ENCODE results near the gene TMEM191C. TPM values are rescaled to one million over a fixed set of nuclear protein-coding genes. Genes with fewer than 3 reads are reported as not detected.

Gene TMEM191C
- total RNA-seq, 4 donors from 2014 or later = 0.83 to 14.5 (median 4.0) TPM

DNA sequence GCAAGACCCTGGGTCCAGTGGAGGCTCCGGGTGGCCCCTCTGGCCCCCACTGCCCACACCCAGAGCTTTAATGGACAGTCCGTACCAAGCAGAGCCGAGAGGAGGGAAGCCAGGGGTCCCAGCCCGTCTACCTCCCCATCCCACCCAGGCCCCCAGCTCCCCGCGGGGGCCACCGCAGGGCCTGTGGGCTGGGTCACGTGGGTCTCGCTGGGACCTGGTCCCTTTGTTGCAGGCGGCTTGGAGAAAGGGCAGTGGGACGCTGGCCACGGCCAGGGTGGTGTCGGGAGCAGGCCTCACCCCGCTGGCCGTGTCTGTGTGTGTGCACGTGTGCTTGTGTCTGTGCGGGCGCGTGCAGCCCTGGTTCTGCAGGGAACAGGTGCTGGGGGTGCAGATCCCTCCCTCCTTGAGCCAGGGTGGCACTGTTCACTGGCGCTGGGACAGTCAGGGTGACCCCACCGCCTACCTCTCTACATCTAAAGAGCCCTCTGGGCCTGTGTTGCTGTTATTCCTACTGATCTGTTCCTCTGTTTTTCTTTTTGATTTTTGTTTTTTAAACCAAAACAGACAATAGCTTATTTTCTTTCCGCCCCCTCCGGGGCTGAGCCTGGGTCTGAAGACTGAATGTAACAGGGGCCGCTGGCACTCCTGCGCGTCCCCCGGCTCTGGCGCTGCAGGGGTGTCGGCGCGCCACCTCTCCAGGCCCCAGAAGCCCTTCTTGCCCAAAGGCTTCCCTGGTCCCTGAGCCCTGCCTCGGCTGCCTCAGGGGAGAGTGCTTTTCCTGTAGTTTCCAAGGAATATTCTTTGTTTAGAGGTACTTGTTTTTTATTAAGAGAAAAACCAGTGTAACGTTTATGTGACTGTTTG is 20.1 kb upstream of the TMEM191C start:
- TF ChIP-seq CTCF (IDR thresholded peaks at IDR 0.05) (no peak), POLR2A (IDR thresholded peaks at IDR 0.05) (no peak)
- peak in 1 of 3 donors; percentile 35 for DNase-seq
- Histone ChIP-seq H3K27ac (no peak overlapping the region), H3K27me3 (no peaks in the 10 kb centered on the region), H3K4me3 (no peak overlapping the region), H3K4me1 (no peaks in the 10 kb centered on the region), H3K9me3 (no peaks in the 10 kb centered on the region), H3K36me3 (peaks cover 0 to 28% (median 0%) of the 10 kb centered on the region in 3 donors)

DNA sequence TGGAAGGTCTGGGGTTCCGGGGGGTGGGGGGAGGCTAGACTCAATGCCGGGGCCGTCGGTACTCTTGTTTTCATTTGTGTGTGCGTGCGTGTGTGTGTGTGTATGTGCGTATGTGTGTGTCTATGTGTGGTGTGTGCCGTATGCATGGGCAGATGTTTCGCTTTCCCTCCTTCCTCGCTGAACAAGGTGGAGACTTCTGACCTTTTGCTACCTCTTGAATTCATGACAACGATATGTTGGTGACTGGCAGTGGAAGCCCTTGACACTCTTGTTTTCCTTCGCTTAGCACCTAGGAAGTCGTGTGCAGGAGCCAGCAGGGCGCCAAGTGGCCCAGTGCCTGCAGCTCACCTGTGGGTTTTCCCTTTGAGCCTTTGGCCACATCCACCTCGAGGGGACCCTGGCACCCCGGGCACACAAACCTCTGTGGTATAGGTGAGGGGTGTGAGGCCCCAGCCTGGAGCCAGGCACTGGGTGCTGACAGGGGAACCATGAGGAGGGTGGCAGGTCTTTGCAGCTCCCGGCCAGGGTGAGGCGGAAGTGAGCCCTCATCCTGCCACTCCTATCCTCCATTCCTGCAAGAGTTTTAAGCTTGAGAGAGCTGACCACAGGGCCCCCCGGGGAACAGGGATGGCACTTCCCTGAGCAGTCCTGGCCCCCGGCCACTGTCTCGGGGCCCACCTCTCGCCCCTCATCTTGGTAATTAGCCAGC is 19.3 kb upstream of the TMEM191C start:
- Histone ChIP-seq H3K36me3 (peaks cover 0 to 28% (median 0%) of the 10 kb centered on the region in 3 donors), H3K9me3 (no peaks in the 10 kb centered on the region), H3K27ac (no peak overlapping the region), H3K4me1 (no peaks in the 10 kb centered on the region), H3K27me3 (no peaks in the 10 kb centered on the region), H3K4me3 (no peak overlapping the region)
- DNase-seq = peak in 1 of 3 donors; percentile 36
- no peak for TF ChIP-seq CTCF (IDR thresholded peaks at IDR 0.05)
- no peak for TF ChIP-seq POLR2A (IDR thresholded peaks at IDR 0.05)

- Histone ChIP-seq H3K27me3 (no peaks in the 10 kb centered on the region), H3K27ac (no peak overlapping the region), H3K36me3 (peaks cover 0 to 28% (median 0%) of the 10 kb centered on the region in 3 donors), H3K4me3 (no peak overlapping the region), H3K4me1 (no peaks in the 10 kb centered on the region), H3K9me3 (no peaks in the 10 kb centered on the region)
- peak in 1 of 3 donors; percentile 39 for DNase-seq
- TF ChIP-seq CTCF (IDR thresholded peaks at IDR 0.05) (no peak), POLR2A (IDR thresholded peaks at IDR 0.05) (no peak)
Observed at GRCh38 chr22:21448627-21449416, 18.4 kb upstream of the TMEM191C start.

DNA sequence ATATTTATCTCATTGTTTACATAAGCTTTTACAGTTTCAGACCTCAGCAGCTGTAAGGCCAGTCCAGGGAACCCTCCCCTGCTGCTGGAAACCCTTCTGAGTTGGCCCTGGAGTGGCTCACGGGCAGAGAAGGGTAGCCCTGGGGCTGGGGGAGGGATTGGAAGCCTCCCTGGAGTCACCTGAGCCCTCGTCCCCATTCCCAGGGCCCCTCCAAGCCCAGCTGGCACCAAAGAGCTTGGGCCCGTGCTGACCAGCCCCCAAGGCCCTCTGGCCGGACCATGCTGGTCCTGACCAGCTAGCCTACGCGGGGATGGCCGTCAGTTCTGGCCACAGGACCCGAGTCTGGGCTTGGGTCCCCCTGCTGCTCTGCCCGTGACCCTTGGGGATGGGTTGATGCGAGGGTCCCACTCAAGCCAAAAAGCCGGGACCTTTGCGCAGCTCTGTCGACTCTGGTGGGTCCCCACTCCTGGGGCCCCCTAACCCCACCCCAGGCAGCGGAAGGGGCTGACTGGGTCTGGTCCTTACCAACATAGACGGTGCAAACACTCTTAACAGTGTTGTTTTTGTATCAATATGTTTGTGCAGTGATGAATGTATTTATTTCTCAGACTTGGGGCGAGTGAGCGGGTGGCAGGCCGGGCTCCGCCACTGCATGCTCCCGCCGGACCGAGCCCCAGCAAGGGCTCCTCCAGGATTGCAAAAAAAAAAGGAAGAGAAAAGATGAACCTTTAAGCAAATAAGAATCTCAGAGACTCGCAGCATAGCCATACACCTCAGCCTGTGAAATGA is 17.5 kb upstream of the TMEM191C start:
- H3K36me3 ChIP-seq = peaks cover 0 to 27% (median 0%) of the 10 kb centered on the region in 3 donors
- H3K4me1 ChIP-seq = no peaks in the 10 kb centered on the region
- no peak for TF ChIP-seq POLR2A (IDR thresholded peaks at IDR 0.05)
- no peak for TF ChIP-seq CTCF (IDR thresholded peaks at IDR 0.05)
- no peaks in the 10 kb centered on the region for H3K9me3 ChIP-seq
- H3K27me3 ChIP-seq = no peaks in the 10 kb centered on the region
- DNase-seq = peak in 1 of 3 donors; percentile 34
- no peak overlapping the region for H3K4me3 ChIP-seq
- H3K27ac ChIP-seq = no peak overlapping the region

Data from Peyer's patch (tissue), 4 donors.